Measurements from ENCODE around the gene TRIP6.
"Not testable (repeated sequence)": the region's sequence is repeated elsewhere in the genome, so short reads cannot be mapped to it uniquely, and the experiment has no call there.

Gene TRIP6

DNA sequence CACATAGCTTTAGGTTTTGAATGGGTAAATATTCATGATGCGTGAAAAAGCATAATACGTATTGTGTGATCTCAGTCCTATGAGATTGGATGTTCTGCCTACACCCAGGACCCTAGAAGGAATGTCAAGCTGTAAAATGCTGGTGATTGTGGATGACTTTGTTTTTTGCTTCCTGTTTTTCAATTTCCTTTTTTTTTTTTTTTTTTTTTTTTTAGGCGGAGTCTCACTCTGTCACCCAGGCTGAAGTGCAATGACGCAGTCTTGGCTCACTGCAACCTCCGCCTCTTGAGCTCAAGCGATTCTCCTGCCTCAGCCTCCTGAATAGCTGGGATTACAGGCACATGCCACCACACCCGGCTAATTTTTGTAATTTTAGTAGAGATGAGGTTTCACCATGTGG, 43.3 kb downstream of the TRIP6 start:
- not testable (repeated sequence) for DNase-seq (ENCODE audit: insufficient read length, low spot score); FAIRE-seq

GRCh38 chr7:100911484-100911883, 44.3 kb downstream of the TRIP6 start:
- FAIRE-seq (no peak), DNase-seq (ENCODE audit: insufficient read length, low spot score) (no peak)

DNA sequence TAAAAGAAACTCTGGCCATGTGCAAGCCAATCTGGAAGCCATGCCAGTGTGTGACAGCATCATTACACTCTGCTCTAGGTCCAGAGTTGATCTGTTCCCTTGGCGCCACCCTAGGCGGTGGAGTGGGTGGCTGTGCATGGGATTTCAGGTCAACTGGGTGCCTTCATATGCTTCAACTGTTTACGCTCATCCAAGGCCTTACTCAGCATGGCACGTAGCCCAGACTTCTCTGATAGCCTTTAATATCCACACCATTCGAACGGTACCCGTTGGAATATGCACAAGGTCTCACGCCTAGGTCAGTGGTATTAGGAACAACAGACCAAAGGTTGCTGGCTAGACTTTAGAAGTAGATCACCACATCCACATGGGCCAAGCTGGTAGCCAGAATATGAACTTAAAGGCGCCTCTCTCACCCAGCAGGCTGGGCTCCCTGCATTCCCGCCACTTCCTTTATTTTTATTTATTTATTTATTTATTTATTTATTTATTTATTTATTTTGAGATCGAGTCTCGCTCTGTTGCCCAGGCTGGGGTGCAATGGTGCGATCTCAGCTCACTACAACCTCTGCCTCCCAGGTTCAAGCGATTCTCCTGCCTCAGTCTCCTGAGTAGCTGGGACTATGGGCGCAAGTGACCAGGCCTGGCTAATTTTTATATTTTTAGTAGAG, 47.2 kb downstream of the TRIP6 start:
- FAIRE-seq (no peak), DNase-seq (ENCODE audit: insufficient read length, low spot score) (no peak)

DNA sequence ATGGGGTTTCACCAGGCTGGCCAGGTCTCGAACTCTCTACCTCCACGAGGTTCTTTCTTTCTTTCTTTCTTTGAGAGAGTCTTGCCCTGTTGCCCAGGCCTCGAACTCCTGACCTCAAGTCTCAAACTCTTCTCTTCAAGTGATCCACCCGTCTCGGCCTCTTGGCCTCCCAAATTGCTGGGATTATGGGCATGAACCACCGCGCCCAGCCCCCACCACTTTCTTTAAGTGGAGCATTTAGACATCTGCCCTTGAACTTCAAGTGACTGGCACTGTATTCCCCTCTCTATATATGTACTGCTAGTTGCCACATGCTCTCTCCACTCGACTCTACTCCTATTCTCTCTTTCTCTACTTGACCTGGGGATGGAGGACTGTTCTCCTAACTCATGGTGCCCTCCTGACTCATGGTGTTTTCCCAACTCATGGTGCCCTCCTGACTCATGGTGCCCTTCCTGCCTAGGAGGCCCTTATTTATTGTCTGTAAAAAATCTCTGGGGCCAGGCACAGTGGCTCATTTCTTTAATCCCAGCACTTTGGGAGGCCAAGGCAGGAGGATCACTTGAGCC, 47.8 kb downstream of the TRIP6 start:
- FAIRE-seq (no peak), DNase-seq (ENCODE audit: insufficient read length, low spot score) (no peak)

- not testable (repeated sequence) for FAIRE-seq; DNase-seq (ENCODE audit: insufficient read length, low spot score)
Measured at GRCh38 chr7:100919335-100919734, 52.1 kb downstream of the TRIP6 start.

DNA sequence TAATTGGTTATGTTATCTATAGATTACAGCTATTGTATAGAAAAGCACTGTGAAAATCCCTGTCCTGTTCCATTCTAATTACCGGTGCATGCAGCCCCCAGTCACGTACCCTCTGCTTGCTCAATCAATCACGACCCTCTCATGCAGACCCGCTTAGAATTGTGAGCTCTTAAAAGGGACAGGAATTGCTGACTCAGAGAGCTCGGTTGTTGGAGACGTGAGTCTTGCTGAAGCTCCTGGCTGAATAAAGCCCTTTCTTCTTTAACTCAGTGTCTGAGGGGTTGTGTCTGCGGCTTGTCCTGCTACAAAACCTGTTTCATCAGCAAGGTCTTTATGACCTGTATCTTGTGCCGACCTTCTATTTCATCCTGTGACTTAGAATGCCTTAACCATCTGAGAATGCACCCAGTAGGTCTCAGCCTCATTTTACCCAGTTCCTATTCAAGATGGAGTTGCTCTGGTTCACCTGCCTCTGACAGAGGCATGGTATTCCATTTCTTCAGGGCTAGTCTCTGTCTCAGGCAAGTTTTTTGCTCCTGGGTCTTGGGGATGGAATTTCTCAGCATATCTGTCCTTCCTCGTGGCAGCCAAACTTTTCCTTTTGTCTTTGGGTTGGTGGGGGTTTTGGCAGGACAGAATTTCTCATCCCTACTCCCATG, 52.7 kb downstream of the TRIP6 start:
- not testable (repeated sequence) for DNase-seq (ENCODE audit: insufficient read length, low spot score); FAIRE-seq

GRCh38 chr7:100921039-100921438, 53.9 kb downstream of the TRIP6 start:
- DNase-seq (ENCODE audit: insufficient read length, low spot score): no peak
- no peak for FAIRE-seq
